ENCODE data around the gene TAF8.

Gene TAF8

GRCh38 chr6:42128460-42129359, 78.4 kb downstream of the TAF8 start:
- Histone ChIP-seq H3K27ac (ENCODE audit: low read depth, low read length) (no peak overlapping the region), H3K9me2 (replicated peaks; ENCODE audit: control insufficient read depth, low read length) (no peaks in the 10 kb centered on the region), H3K9me3 (ENCODE audit: control insufficient read depth, insufficient read depth, low read length) (no peaks in the 10 kb centered on the region), H3K79me2 (ENCODE audit: control insufficient read depth, low read length) (no peaks in the 10 kb centered on the region), H3K4me2 (ENCODE audit: low read length) (no peak overlapping the region), H3F3A (ENCODE audit: control insufficient read depth, insufficient read depth) (no peaks in the 10 kb centered on the region), H3K4me1 (ENCODE audit: control insufficient read depth, low read length) (no peaks in the 10 kb centered on the region), H3K4me3 (ENCODE audit: low read length) (no peak overlapping the region), H3K36me3 (ENCODE audit: control insufficient read depth, low read length) (no peaks in the 10 kb centered on the region), H3K27me3 (ENCODE audit: control insufficient read depth, low read length) (no peaks in the 10 kb centered on the region), H4K20me1 (ENCODE audit: control insufficient read depth, insufficient read depth, low read depth, low read length) (no peaks in the 10 kb centered on the region)
- TF ChIP-seq, protein P1, sequence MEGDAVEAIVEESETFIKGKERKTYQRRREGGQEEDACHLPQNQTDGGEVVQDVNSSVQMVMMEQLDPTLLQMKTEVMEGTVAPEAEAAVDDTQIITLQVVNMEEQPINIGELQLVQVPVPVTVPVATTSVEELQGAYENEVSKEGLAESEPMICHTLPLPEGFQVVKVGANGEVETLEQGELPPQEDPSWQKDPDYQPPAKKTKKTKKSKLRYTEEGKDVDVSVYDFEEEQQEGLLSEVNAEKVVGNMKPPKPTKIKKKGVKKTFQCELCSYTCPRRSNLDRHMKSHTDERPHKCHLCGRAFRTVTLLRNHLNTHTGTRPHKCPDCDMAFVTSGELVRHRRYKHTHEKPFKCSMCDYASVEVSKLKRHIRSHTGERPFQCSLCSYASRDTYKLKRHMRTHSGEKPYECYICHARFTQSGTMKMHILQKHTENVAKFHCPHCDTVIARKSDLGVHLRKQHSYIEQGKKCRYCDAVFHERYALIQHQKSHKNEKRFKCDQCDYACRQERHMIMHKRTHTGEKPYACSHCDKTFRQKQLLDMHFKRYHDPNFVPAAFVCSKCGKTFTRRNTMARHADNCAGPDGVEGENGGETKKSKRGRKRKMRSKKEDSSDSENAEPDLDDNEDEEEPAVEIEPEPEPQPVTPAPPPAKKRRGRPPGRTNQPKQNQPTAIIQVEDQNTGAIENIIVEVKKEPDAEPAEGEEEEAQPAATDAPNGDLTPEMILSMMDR (IDR thresholded peaks at IDR 0.05; ENCODE audit: low read depth, low read length, poor library complexity, severe bottlenecking) = no peak
- TF ChIP-seq EZH2phosphoT487 (IDR thresholded peaks at IDR 0.05; ENCODE audit: borderline replicate concordance, low read length) = no peak

DNA sequence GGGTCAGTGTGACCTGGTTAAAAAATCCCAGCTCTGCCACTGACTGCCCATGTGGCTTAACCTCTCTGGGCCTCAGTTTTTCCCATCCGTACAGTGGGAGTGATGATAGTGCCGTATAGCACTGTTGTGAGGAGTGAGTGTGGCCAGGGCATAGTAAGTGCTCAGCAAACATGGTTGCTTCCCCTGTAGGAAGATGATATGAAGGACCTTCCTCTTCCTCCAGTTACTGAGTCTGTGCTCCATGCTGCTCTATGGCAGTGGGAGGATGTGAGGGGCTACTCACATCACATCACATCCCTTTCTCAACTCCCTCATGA, 79.0 kb downstream of the TAF8 start:
- Histone ChIP-seq H3K4me1 (ENCODE audit: control insufficient read depth, low read length) (no peaks in the 10 kb centered on the region), H3K27me3 (ENCODE audit: control insufficient read depth, low read length) (no peaks in the 10 kb centered on the region), H3K36me3 (ENCODE audit: control insufficient read depth, low read length) (no peaks in the 10 kb centered on the region), H3K9me3 (ENCODE audit: control insufficient read depth, insufficient read depth, low read length) (no peaks in the 10 kb centered on the region), H3K27ac (ENCODE audit: low read depth, low read length) (no peak overlapping the region), H3K4me3 (ENCODE audit: low read length) (no peak overlapping the region), H3F3A (ENCODE audit: control insufficient read depth, insufficient read depth) (no peaks in the 10 kb centered on the region), H4K20me1 (ENCODE audit: control insufficient read depth, insufficient read depth, low read depth, low read length) (no peaks in the 10 kb centered on the region), H3K79me2 (ENCODE audit: control insufficient read depth, low read length) (no peaks in the 10 kb centered on the region), H3K9me2 (replicated peaks; ENCODE audit: control insufficient read depth, low read length) (no peaks in the 10 kb centered on the region), H3K4me2 (ENCODE audit: low read length) (no peak overlapping the region)
- TF ChIP-seq EZH2phosphoT487 (IDR thresholded peaks at IDR 0.05; ENCODE audit: borderline replicate concordance, low read length) = no peak
- TF ChIP-seq, protein P1 (IDR thresholded peaks at IDR 0.05; ENCODE audit: low read depth, low read length, poor library complexity, severe bottlenecking) = no peak

GRCh38 chr6:42131531-42131930, 81.2 kb downstream of the TAF8 start:
- no peaks in the 10 kb centered on the region for H3F3A ChIP-seq (ENCODE audit: control insufficient read depth, insufficient read depth)
- no peaks in the 10 kb centered on the region for H3K36me3 ChIP-seq (ENCODE audit: control insufficient read depth, low read length)
- H3K9me3 ChIP-seq (ENCODE audit: control insufficient read depth, insufficient read depth, low read length) = no peaks in the 10 kb centered on the region
- H3K9me2 ChIP-seq (replicated peaks; ENCODE audit: control insufficient read depth, low read length) = no peaks in the 10 kb centered on the region
- no peak overlapping the region for H3K4me2 ChIP-seq (ENCODE audit: low read length)
- no peaks in the 10 kb centered on the region for H3K79me2 ChIP-seq (ENCODE audit: control insufficient read depth, low read length)
- H3K27me3 ChIP-seq (ENCODE audit: control insufficient read depth, low read length) = no peaks in the 10 kb centered on the region
- no peak for TF ChIP-seq EZH2phosphoT487 (IDR thresholded peaks at IDR 0.05; ENCODE audit: borderline replicate concordance, low read length)
- TF ChIP-seq, protein P1 (IDR thresholded peaks at IDR 0.05; ENCODE audit: low read depth, low read length, poor library complexity, severe bottlenecking) = no peak
- H3K4me3 ChIP-seq (ENCODE audit: low read length) = no peak overlapping the region
- H3K27ac ChIP-seq (ENCODE audit: low read depth, low read length) = no peak overlapping the region
- peaks cover 4% of the 10 kb centered on the region for H3K4me1 ChIP-seq (ENCODE audit: control insufficient read depth, low read length)
- no peaks in the 10 kb centered on the region for H4K20me1 ChIP-seq (ENCODE audit: control insufficient read depth, insufficient read depth, low read depth, low read length)

Measured in DOHH2 (cell line).